ENCODE measurements around the gene TAL2.

Gene TAL2

GRCh38 chr9:105662184-105663104 is at the start of gene TAL2:
TAL2 (plus strand) TSS chr9:105662457; CDS start chr9:105662497, 40 bp downstream.
- in situ Hi-C loops (cut with HindIII; ENCODE audit: low sequenced_read_pairs): no loop called here

- in situ Hi-C loops (cut with HindIII; ENCODE audit: low sequenced_read_pairs): no loop called here
Observed at GRCh38 chr9:105621001-105621400, 41.3 kb upstream of the TAL2 start.

GRCh38 chr9:105625088-105625487 is 37.2 kb upstream of the TAL2 start:
- in situ Hi-C loops (cut with HindIII; ENCODE audit: low sequenced_read_pairs): no loop called here

DNA sequence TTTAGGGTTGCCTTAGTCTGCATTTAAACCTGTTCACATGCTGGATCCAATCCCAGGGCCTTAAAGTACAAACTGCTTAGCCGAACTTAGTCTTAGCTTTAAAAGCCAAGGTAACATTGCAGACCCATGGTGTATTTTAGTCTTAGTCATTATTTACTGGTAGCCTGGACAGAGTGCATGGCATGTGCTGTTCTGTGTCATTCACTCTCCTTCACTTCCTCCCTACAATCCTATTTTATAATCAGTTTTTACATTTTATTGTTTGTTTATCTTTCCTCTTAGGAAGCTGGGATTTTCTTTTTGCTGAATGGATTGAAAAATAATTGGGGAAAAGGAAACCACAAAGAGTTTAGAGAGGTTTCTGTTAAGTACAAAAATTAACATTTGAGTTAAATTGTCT is 29.4 kb upstream of the TAL2 start:
- in situ Hi-C loops (cut with HindIII; ENCODE audit: low sequenced_read_pairs): no loop called here

DNA sequence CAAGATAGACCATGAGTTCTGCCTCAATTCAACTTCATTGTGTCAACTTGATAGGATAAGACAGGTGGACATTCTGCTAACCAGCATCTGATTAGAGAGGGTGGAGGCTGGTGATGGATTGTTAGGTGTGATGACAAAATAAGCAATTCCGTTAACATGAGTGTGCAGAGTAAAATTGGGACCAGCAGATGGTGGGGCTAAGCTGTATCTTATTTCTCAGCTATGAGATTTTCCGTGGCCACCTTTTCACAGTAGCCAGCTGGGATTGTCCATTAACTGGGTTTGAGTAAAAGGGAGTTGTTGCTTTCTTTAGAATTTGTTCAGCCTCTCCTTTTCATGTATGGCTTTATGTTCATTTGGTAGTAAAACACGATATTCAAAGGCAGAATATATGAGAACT is 28.8 kb upstream of the TAL2 start:
- in situ Hi-C loops (cut with HindIII; ENCODE audit: low sequenced_read_pairs): no loop called here

GRCh38 chr9:105636331-105636730 is 25.9 kb upstream of the TAL2 start:
- in situ Hi-C loops (cut with HindIII; ENCODE audit: low sequenced_read_pairs): no loop called here

DNA sequence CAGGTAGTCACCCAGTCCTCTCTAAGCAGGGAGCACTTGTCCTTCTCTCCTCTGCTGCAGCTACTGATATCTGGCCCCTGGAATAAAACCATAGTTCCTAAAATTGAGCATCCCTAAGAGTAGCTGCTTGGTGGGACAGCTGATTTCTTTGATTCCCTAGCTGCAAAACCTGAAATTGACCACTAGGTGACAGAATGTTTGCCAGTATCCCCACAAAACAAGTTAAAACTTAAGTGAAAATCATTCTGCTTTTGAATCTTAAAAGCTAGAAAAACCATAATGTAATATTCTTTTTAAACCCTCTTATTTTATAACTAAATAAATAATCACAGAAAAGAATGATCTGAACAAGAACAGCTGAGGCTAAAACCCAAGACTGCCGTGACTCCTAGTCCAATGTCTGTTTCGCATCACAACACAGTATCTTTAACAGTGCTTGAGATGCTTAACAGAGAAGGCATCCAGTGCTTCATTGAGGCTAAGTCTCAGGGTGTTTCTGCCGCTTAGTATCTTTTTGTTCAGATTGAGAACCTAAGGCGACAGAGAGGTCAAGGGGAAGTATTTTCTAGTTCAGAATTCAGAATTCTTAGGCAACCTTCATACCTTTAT is 24.4 kb upstream of the TAL2 start:
- in situ Hi-C loops (cut with HindIII; ENCODE audit: low sequenced_read_pairs): no loop called here

GRCh38 chr9:105639936-105640335 is 22.3 kb upstream of the TAL2 start:
- in situ Hi-C loops (cut with HindIII; ENCODE audit: low sequenced_read_pairs): no loop called here

GRCh38 chr9:105643795-105644194 is 18.5 kb upstream of the TAL2 start:
- in situ Hi-C loops (cut with HindIII; ENCODE audit: low sequenced_read_pairs): no loop called here

GRCh38 chr9:105646879-105647594 is 15.2 kb upstream of the TAL2 start:
- in situ Hi-C loops (cut with HindIII; ENCODE audit: low sequenced_read_pairs): no loop called here

- in situ Hi-C loops (cut with HindIII; ENCODE audit: low sequenced_read_pairs): no loop called here
Observed at GRCh38 chr9:105647595-105648349, 14.5 kb upstream of the TAL2 start.

DNA sequence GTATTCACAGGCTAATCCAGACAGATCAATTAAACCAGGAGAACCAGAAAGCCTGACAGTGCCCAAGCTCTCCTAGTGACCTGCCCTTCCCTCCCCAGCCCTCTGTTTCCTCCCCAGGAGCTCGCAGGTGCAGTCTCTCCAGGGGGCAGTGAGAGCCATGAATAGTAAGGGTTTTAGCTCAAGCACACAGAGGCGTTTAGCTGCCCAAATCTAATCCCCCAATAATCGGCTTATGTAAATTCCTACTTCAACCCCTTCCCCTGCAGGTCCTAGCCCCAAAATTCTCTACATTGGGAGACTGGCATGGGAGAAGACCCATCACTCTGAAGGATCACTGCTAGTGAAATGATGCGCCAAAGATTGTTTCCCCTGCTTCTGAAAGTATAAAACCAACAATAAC is 10.5 kb upstream of the TAL2 start:
- in situ Hi-C loops (cut with HindIII; ENCODE audit: low sequenced_read_pairs): no loop called here

DNA sequence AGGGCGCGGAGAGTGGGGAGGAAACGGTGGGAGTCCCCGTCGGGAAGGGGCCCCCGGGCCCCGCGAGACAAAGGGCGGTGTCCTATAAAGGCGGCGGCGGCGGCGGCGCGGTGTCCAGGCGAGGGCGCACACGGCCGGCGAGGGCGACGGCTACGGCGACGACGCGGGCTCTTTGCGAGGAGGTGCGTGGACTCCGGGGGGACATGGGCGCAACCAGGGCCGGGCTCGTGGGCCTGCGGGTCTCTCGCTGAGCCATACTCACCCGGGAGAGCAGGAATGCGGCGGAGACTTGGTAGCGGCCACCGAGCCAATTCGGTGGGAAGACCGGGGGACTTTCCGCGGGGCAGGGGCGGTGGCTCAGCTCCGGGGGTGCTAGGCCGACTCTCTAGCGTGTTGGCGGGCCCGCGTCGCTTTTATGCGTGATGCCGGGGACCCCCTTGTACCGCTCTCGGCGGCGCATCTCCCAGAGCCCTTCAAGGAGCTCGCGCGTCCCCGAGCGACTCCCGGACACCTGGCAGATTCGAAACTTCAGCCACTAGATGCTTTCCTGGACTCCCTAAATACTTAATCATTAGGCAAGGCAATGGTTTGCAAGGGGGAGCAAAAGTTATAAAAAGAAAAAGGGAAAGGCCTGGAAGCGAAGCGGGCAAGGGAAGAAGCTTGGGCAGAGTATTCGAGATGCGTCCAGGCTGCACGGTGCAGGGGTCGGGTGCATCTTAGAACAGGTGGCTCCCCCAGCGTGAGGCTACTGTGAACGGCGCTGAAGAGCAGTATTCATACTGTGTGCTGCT is 5.9 kb upstream of the TAL2 start:
- in situ Hi-C loops (cut with HindIII; ENCODE audit: low sequenced_read_pairs): no loop called here

GRCh38 chr9:105658351-105658750 is 3.9 kb upstream of the TAL2 start:
- in situ Hi-C loops (cut with HindIII; ENCODE audit: low sequenced_read_pairs): no loop called here

DNA sequence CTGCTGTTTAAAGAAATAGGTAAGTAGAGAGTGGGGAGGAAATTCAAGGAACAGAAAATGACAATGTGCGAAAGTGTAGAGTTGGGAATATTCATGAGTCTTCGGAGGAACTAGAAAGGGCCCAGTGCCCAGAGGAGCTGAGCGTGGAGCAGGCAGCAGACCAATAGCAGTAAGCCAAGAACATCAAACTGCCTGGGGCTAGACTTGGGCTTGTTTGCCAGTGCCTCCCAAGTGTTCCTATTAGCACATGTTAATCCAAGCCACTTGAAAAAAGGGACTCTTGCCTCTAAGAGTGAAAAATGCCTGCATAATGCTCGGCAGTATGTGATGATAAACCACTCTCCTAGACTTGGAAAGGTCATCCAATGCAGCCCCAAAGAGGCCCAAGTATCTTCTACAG is 1.2 kb upstream of the TAL2 start:
- in situ Hi-C loops (cut with HindIII; ENCODE audit: low sequenced_read_pairs): no loop called here

- in situ Hi-C loops (cut with HindIII; ENCODE audit: low sequenced_read_pairs): no loop called here
Observed at GRCh38 chr9:105663914-105664313, 1.7 kb downstream of the TAL2 start.

GRCh38 chr9:105667867-105668266 is 5.6 kb downstream of the TAL2 start:
- in situ Hi-C loops (cut with HindIII; ENCODE audit: low sequenced_read_pairs): no loop called here

DNA sequence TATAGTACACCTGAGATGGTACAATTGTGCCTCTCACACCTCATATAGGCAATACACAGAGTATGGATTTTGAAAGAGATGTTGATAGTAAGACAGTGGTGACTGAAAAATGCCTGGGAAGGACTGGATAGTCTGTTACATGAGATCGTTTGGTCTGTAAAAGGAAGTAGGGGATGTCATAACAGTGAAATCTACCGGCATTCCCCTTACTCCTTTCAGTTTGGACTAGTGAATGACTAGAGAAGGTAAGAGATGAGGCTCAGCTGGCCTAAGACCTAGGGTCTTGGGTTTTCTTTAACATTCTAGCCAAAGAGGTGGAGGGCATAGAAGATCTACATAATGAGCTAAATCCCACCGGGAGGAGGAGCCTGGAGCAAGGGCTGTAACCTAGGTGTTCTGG is 8.1 kb downstream of the TAL2 start:
- in situ Hi-C loops (cut with HindIII; ENCODE audit: low sequenced_read_pairs): no loop called here

GRCh38 chr9:105670775-105671174 is 8.5 kb downstream of the TAL2 start:
- in situ Hi-C loops (cut with HindIII; ENCODE audit: low sequenced_read_pairs): no loop called here

DNA sequence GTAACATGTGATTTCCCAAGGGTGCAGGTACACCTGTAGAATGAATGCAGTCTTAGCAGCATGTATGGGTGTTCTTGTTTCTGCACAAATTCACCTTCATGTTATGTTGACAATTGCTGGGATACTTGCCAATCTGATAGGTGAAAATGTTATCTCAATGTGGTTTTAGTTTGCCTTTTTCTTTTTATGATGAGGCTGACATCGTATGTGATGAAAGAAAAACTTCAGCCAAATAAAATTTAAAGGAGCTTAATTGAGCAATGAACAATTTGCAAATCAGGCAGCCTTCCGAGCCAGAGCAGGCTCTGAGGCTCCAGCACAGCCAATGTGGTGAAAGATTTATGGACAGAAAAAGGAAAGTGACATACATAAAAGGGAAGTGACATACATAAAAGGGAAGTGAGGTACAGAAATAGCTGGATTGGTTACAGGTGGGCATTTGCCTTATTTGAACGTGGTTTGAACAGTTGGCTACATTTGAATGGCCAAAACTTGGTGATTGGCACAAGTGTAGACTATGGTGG is 10.5 kb downstream of the TAL2 start:
- in situ Hi-C loops (cut with HindIII; ENCODE audit: low sequenced_read_pairs): no loop called here
